ENCODE data around the gene EEF1AKMT1. TPM values are rescaled to one million over a fixed set of nuclear protein-coding genes. Genes with fewer than 3 reads are reported as not detected.

Gene EEF1AKMT1
- total RNA-seq, 1 donor from 2014 or later, result 2.9 TPM

- Mint-ChIP-seq H3K27ac (ENCODE audit: unreplicated experiment) (no peak overlapping the region), H3K4me3 (ENCODE audit: unreplicated experiment) (no peak overlapping the region), H3K9me3 (ENCODE audit: unreplicated experiment) (peaks cover 4% of the 10 kb centered on the region), H3K4me1 (ENCODE audit: low read depth, unreplicated experiment) (no peaks in the 10 kb centered on the region), H3K27me3 (ENCODE audit: unreplicated experiment) (peaks cover 5% of the 10 kb centered on the region), H3K36me3 (ENCODE audit: unreplicated experiment) (no peaks in the 10 kb centered on the region)
- no peak for DNase-seq
- TF ChIP-seq CTCF (IDR thresholded peaks at IDR 0.05; ENCODE audit: partially characterized antibody, unreplicated experiment), result no peak
Observed at GRCh38 chr13:20778311-20778710, 4.5 kb upstream of the EEF1AKMT1 start.

DNA sequence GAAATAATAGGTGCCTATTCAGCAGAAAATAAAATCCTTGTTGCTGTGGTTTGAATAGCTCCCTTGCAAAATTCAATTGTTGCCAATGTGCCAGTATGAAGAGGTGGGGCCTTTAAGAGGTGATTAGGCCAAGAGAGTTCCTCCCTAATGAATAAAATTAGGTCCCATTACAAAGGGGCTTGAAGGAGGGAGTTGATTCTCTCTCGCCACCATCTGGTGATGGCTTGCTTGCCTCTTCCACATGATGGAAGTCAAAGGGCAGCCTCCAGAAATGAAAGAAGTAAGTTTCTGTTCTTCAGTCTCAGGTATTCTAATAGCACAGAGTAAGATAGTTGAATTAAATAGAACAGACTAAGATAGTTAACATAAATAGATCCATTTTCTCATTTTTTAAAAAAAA is 3.0 kb upstream of the EEF1AKMT1 start:
- peaks cover 6% of the 10 kb centered on the region for H3K4me1 Mint-ChIP-seq (ENCODE audit: low read depth, unreplicated experiment)
- H3K4me3 Mint-ChIP-seq (ENCODE audit: unreplicated experiment), result no peak overlapping the region
- no peaks in the 10 kb centered on the region for H3K36me3 Mint-ChIP-seq (ENCODE audit: unreplicated experiment)
- peaks cover 6% of the 10 kb centered on the region for H3K9me3 Mint-ChIP-seq (ENCODE audit: unreplicated experiment)
- H3K27ac Mint-ChIP-seq (ENCODE audit: unreplicated experiment), result no peak overlapping the region
- no peak for TF ChIP-seq CTCF (IDR thresholded peaks at IDR 0.05; ENCODE audit: partially characterized antibody, unreplicated experiment)
- DNase-seq, result no peak
- peaks cover 9% of the 10 kb centered on the region for H3K27me3 Mint-ChIP-seq (ENCODE audit: unreplicated experiment)

- Mint-ChIP-seq H3K27me3 (ENCODE audit: unreplicated experiment) (peaks cover 9% of the 10 kb centered on the region), H3K9me3 (ENCODE audit: unreplicated experiment) (peaks cover 6% of the 10 kb centered on the region), H3K36me3 (ENCODE audit: unreplicated experiment) (no peaks in the 10 kb centered on the region), H3K27ac (ENCODE audit: unreplicated experiment) (no peak overlapping the region), H3K4me1 (ENCODE audit: low read depth, unreplicated experiment) (peaks cover 6% of the 10 kb centered on the region), H3K4me3 (ENCODE audit: unreplicated experiment) (no peak overlapping the region)
- DNase-seq, result no peak
- TF ChIP-seq CTCF (IDR thresholded peaks at IDR 0.05; ENCODE audit: partially characterized antibody, unreplicated experiment), result no peak
Observed at GRCh38 chr13:20775961-20776360, 2.2 kb upstream of the EEF1AKMT1 start.

GRCh38 chr13:20774746-20775145 is 985 bp upstream of the EEF1AKMT1 start:
- Mint-ChIP-seq H3K27ac (ENCODE audit: unreplicated experiment) (no peak overlapping the region), H3K27me3 (ENCODE audit: unreplicated experiment) (peaks cover 9% of the 10 kb centered on the region), H3K4me1 (ENCODE audit: low read depth, unreplicated experiment) (peaks cover 6% of the 10 kb centered on the region), H3K4me3 (ENCODE audit: unreplicated experiment) (no peak overlapping the region), H3K36me3 (ENCODE audit: unreplicated experiment) (peaks cover 4% of the 10 kb centered on the region), H3K9me3 (ENCODE audit: unreplicated experiment) (peaks cover 9% of the 10 kb centered on the region)
- TF ChIP-seq CTCF (IDR thresholded peaks at IDR 0.05; ENCODE audit: partially characterized antibody, unreplicated experiment), result no peak
- no peak for DNase-seq

GRCh38 chr13:20772401-20773131 is 1.2 kb downstream of the EEF1AKMT1 start:
- peak overlapping the region; percentile 98 for H3K4me3 Mint-ChIP-seq (ENCODE audit: unreplicated experiment)
- peaks cover 13% of the 10 kb centered on the region for H3K9me3 Mint-ChIP-seq (ENCODE audit: unreplicated experiment)
- peaks cover 24% of the 10 kb centered on the region for H3K36me3 Mint-ChIP-seq (ENCODE audit: unreplicated experiment)
- H3K27ac Mint-ChIP-seq (ENCODE audit: unreplicated experiment), result peak overlapping the region; percentile 99
- no peak for DNase-seq
- TF ChIP-seq CTCF (IDR thresholded peaks at IDR 0.05; ENCODE audit: partially characterized antibody, unreplicated experiment), result no peak
- peaks cover 9% of the 10 kb centered on the region for H3K27me3 Mint-ChIP-seq (ENCODE audit: unreplicated experiment)
- peaks cover 6% of the 10 kb centered on the region for H3K4me1 Mint-ChIP-seq (ENCODE audit: low read depth, unreplicated experiment)
